Measurements from ENCODE around the gene ZHX3.
"Not testable (repeated sequence)": the region's sequence is repeated elsewhere in the genome, so short reads cannot be mapped to it uniquely, and the experiment has no call there.

Gene ZHX3

GRCh38 chr20:41145317-41145716 is 172.2 kb downstream of the ZHX3 start:
- DNase-seq = no peak

DNA sequence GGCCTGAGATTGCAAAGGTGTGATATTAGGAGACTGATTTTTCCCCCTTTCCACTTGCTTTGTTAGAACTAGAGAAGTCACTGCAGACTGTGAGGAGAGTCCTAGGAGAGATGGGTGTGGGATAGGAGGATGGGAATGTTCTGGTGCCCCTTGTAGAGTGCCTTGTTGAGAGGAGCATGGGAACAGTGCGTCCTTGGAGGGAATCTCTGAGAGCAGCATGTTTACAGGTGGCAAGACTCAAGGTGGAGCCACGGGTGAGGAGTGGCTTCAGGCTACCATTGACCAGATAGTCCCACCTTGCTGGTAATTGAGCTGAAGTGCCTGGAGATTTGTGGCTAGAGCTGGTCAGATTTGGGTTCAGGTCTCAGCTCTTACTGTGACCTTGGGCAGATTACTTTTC is 174.2 kb downstream of the ZHX3 start:
- no peak for DNase-seq

DNA sequence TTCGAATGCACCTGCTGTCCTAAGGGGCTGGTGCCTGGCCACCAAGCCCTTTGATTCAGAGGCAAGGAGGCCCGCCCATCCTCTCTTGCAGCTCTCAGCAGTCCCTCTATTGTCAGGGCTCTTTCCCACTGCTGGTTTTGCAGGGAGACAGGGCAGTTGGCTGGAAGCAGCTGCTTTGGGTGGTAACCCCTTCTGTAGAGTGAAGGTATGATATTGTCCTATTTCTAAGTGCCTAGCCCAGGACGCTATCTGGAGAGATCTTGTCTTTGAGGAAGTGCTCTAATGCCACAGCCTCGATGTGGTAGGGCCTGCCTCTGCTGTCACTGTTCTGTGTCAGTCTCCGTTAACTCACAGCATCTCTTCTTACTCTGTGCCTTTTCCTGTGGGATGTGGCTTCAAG is 174.6 kb downstream of the ZHX3 start:
- no peak for DNase-seq

DNA sequence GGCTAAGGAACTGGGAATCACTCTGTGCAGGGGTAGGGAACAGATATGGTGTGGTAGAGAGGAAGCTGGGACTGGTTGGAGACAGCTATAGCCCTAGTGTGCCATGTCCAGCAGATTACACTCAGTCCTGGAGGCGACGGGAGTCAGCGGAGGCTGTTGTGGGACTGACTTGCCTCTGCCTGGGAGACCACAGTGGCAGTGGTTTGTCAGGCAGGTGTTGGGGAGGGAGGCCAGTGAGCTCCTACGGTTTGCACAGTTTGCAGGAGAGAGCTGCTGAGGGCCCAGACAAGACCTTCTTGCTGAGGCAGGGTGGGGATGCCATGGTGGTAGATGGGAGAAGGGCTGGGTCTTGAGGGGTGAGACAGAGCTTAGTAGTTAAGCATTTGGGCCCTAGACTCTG is 175.3 kb downstream of the ZHX3 start:
- no peak for DNase-seq

- no peak for DNase-seq
Observed at GRCh38 chr20:41141153-41141815, 176.2 kb downstream of the ZHX3 start.

DNA sequence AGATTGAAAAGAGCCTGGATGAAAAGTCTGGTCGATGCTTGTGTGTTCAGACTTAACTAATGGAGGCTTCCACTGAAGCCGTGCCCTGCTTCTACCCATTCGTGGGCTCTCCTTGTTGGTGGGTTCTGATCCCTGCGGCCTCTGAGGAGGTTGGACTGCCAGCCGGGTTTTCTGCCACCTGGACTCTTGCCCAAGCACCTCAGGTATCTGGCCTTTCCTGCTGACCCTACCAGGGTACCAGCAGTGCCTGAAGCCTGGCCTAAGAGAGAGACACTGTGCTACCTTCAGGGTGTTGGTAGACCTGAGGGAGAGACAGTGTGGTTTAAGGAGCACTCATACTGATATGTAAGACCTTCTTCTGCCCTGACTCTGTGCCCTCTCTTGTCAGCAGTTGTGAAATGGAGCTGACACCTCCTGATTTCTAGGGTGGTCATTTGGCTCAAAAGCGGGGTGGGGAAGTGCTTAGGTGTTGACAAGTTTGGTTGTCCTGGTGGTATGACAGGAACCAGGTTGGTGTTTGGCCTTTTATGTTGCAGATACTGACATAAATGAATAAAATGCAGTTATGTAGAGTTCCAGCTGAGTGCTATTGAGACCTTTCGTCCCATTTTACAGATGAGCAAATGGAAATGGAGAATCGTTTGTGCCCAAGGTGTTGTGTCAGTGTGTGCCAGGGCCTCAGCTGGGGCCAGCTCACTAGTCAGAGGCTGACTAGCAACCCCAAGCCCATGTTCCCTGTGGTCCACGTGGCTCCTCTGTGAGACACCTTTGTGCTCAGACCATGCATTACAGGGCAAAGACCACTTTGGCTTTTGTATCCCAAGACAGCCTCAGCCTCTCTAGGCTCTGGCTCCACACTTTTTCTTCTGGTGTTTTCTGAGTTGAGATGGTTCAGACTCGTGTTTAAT is 177.1 kb downstream of the ZHX3 start:
- DNase-seq = no peak

DNA sequence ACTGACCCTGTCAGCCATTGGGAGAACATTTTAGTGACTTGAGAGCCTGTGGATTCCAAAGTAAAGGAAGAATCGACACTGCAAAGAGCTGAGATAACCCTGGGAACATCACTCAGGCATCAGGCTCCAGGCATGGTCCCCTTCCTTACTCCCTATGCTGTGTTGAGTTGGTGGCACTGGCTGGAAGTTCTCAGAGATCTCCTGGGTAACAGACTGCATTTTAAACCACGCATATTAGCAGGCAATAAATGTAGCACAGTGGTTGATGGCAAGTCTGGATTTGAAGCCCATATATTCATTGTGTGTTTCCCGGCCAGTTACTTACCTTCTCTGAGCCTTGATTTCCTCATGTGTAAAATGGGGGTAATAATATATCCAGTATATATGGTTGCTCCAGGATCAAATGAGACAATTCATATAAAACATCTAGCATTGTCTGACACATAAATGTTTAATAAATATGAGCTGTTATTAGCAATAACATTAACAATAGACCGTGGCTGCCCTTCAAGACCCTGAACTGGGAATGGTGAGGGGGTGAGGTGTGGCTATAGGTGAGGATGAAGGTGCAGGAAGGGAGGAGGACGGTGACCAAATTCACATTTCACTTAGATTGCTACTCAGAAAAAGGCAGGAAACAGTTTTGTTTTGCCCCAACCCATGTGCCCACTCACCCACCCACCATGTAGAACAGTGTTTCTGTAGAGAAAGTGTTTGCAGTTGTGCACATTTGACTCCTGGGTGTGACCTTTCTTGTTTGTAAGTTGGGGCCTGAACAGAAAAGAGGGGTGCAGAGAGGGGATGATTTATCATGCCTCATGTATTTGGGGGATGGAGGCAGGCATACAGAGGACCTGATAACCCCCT is 178.1 kb downstream of the ZHX3 start:
- DNase-seq = no peak

DNA sequence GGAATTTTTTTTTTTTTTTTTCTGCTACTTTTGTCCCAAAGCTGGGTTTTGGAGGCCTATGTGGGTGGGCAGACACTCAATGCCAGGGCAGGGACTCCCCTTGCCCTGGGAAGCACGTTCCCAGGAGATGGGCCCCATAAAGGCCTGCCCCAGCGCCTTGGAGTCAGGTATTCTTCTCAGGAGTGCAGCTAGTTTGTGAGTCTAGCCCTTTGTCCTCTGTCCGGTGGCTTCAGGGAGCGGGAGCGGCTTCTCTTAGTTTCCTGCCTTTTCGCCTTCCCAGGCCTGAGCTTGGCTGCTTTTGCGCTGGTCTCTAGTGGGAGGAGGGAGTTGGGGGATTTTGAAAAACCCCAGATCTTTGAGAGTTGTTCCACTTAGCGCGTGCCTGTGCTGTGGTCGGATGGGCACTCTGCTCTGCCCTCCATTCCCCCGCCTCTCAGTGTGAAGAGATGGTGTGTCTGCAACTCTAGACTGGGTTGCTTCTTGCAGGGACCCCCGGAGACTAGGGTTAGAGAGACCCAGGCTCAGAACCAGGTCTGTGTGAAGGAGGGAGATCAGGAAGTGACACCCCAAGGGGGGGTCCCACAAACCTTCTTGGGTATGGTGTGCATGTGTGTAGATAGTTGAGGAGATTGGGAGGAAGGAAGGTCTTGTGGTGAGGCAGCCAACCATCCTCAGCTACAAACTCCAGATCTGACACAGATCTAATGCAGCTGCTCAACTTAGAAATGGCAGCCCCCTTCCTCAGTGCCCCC is 178.9 kb downstream of the ZHX3 start:
- DNase-seq = no peak

DNA sequence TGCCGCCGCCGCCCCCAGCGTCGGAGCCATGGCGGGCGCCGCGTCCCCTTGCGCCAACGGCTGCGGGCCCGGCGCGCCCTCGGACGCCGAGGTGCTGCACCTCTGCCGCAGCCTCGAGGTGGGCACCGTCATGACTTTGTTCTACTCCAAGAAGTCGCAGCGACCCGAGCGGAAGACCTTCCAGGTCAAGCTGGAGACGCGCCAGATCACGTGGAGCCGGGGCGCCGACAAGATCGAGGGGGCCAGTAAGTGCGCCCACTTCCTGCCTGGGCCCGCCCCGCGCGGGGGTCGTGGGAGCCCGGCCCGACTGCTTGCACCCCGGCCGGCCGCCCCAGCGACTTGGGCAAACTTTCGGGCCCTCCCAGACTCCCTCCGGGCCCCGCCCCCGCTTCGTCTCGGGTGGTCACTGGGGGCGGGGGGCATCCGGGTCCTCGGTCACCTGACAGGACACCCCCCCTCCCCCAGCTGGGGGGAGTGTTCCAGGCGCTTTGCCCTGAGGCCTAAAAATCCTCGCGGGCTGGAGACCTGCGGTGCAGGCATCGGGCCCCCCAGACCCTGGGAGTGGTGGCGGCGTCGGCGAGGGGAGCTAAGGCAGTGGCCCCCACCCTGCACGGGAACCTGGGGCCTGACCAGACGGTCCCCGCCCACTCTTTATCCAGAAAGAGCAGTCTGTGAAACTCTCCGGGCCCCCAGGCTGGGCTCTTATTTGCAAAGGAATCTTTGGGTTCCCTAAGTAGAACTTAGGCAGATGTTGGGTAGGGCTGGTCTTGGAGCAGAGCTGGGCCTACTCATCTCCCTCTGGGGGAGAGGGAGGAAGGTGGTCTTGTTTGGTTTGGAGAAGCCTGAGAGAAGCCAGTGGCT is 179.7 kb downstream of the ZHX3 start:
- peak; percentile 83 for DNase-seq

DNA sequence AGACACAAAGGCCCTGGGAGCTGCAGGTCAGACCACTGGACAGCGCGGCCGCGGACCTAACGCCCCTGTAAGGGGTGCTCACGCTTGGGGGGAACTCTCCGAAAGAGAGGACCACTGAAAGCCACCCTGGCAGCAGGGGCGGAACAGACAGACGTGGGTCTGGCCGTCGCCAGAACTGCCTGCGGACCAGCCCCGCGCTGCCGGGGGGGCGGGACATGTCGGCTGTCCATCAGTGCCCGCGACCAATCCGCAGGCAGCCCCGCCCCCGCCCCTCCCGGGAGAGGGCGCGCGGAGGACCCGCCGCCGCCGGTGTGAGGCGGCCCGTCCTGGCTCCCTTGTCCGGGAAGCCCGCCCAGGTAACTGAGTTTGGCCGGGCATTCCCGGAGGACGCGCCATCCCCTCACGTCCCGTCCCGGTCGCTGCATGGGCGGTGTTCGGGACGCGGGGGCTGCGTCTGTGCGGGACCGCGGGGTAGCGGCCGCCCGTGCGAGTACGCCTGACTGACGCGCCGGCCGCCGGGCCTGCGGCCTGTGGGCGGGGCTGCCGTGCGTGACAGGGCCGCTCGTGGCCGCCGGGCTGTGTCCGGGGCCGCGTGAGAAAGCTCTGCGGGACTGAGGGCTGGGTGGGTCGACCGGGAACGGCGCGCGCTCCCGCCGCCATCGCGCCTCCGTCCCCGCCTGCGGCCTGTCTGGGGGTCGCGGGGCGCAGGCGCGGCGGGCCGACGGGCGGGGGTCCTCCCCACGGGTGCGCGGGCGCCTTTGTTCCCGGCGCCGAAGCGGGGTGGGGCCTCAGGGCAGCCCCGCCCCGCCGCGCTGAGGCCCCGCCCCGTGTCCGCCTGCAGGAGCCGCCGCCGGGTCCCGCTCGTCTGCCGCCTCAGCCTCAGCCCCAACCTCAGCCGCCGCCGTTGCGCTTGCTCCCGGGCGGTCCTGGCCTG is 180.6 kb downstream of the ZHX3 start, which contains the start of gene PLCG1:
Gene PLCG1, plus strand, starts transcription at position 864 of the 934 bp plus-strand sequence. CDS start 99 bp downstream, outside the sequence.
- DNase-seq = peak; percentile 92

DNA sequence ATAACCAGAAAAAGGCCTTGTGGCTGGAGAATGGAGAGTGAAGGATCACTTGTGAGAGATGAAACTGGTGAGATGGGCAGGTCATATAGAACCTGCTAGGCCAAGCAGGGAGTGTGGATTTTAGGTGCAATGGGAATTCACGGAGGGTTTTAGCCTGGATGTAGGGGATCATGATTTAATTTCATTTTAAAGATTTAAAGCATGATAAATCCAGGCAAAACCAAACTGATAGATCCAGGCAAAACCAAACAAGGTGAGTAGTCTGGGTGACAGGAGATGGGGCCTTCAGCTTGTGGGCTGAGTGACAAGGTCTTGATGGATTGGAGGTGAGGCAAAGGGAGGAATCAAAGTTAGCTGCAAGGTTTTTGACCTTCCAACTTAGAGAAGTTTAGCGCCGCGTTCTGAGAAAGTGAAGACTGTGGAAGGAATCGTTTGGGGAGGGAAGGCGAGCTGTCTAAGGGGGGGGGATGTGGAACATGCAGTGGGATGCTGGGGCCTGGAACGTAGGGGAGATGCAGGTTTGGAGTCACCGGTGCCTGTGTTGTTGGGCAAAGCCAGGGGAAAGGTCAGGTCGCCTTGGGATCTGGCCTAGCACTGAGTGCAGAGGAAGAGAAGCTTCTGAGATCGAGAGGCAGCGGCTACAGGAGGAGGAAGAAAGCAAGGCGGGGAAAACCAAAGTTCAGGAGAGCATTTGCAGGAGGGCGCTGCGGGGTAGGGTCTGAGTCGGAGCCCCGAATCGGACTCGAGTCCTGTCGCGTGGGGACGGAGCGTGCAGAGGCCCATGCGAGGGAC is 181.4 kb downstream of the ZHX3 start:
- no peak for DNase-seq

DNA sequence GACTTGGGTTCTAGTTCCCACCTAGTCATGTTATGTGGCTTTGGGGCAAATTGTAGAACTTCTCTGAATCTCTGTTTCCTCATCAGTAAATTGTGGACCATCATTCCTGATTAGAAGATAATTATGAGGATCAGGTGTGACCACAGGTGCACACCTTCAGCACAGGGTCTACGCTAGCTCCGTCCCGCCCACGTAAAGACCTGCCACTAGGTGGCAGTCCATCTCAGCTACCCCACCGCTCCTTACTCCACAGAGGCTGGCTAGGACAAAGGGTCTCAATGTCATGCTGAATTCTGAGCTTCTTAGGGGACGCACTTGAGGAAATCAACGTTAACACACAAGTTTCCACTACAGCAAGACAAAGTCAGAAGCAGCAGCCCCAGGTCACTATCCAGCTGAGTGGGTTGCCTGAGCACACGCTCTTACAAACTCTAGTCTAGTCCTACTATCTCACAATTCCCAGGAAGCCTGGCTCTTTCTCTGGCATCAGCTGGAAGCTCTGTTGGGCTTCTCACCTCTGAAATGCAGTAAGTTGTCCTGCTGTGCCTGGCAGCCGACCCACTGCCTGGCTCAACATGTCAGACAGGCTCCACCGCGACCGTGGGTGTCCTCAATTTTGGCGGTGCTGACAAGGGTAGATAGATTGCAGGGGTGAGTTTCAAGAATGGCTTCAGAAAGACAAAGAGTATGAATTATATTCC is 182.2 kb downstream of the ZHX3 start:
- DNase-seq = peak; percentile 85

DNA sequence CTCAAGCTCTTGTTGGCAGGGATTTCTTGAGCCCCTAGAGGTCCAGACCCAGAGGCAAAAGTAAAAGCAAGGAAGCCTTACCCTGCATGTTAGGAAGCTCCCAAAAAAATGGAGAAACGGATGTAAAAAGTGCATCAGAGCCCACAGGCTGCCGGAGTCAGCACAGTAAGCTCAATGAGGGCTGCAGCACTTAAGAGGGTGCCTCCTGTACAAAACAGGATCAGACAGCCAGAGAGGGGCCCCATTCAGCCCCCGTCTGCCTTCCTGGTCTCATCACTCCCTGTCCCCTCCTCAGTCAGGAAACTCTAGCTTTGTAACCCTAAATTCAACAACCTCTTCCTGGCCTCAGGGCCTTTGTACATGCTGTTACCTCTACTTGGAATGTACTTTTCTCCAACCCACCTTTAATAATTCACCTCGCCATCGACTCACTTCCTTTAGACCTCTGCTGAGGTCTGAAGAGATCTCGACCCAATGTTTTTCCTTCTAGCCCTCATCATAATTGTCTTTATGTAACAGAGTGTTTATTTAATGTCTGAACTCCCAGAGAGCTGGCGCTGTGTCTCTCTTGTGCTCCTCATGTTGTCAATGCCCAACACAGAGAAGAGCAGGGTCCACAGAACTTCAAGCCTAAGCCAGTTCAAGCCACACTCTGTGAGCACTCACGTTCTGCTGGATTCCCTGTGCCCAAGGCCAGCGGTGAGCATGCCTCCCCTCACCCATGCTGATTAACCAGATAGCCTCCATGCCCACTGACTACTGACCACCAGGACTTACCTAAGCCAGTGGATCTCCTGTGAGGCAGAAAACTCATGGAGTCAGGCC is 183.0 kb downstream of the ZHX3 start:
- no peak for DNase-seq

- DNase-seq = no peak
Observed at GRCh38 chr20:41133709-41134361, 183.7 kb downstream of the ZHX3 start.

DNA sequence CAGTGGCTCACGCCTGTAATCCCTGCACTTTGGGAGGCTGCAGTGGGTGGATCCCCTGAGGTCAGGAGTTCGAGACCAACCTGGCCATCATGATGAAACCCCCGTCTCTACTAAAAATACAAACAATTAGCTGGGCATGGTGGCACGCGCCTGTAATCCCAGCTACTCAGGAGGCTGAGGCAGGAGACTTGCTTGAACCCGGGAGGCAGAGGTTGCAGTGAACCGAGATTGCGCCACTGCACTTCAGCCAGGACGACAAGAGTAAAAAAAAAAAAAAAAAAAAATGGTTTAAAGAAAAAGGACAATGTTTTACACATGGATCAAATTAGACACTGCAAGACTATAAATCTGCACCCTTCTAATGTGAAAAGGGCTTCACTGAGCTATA is 185.1 kb downstream of the ZHX3 start:
- DNase-seq = not testable (repeated sequence)

DNA sequence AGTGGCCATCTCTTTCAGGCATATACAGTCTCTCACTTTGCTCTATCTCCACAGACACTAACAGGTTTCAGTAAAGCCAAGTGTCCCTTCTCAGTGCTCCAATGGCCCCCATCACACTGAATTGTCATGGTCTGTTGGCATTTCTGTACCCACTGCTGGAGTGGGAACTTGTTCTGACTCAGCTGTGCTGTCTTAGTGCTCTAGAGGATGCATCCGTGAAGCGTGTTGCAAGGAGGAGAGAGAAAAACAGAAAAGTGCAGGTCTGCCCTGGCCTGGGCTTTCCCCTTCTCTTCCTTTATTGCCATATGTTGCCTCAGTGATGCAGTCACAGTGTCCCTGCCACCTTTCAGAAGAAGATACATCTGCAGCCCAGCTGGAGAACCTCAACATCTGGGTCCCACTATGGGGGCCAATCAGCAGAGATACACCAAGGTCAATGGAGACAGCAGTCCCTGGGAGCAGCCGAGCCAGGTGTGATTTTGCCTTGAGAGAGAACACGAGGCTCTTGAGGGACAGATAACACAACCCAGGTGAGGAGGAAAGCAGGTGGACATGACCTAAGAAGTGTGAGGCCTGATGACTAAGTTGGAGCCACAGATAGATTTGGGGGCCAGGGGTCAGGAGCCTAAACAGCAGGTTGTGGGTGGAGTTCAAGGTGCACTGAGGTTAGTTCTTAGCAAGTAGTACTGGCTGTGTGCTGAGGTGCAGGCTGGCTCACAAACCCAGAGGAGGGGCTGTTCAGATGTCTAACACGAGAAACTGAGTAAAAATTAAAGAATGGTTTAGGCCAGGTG is 185.7 kb downstream of the ZHX3 start:
- DNase-seq = no peak
